ENCODE measurements around the gene SPOCK1. TPM values are rescaled to one million over a fixed set of nuclear protein-coding genes. Genes with fewer than 3 reads are reported as not detected.

Gene SPOCK1
- total and polyA plus RNA-seq, 2 experiments from 2014 or later: 8.2 to 10.5 TPM

GRCh38 chr5:137372016-137372772 is 126.9 kb downstream of the SPOCK1 start:
- no peaks in the 10 kb centered on the region for H3K36me3 ChIP-seq (ENCODE audit: insufficient read depth)
- Mint-ChIP-seq H3K27ac (no peak overlapping the region), H3K4me3 (no peak overlapping the region), H3K27me3 (ENCODE audit: insufficient read depth, low read depth, poor library complexity) (peaks cover 4% of the 10 kb centered on the region), H3K36me3 (ENCODE audit: low read depth) (no peaks in the 10 kb centered on the region), H3K4me1 (peaks cover 9% of the 10 kb centered on the region; the same call in 2 of the 3 replicates), H3K9me3 (no peaks in the 10 kb centered on the region)
- DNase-seq (ENCODE audit: low spot score) (no peak), ATAC-seq (no peak)
- H3K79me2 ChIP-seq (replicated peaks; ENCODE audit: insufficient read depth): no peaks in the 10 kb centered on the region
- no peaks in the 10 kb centered on the region for H3K27me3 ChIP-seq (ENCODE audit: insufficient read depth)
- H3K9me2 ChIP-seq (ENCODE audit: insufficient read depth): 0 out of 2 replicates have a peak, but pooled peaks cover 3% of the 10 kb centered on the region
- no peaks in the 10 kb centered on the region for H3F3A ChIP-seq (replicated peaks; ENCODE audit: low read depth)
- H3K4me3 ChIP-seq: no peak overlapping the region
- no peak overlapping the region for H3K27ac ChIP-seq (ENCODE audit: low read depth)
- no peak overlapping the region for H2AFZ ChIP-seq
- H3K4me2 ChIP-seq: no peak overlapping the region
- TF ChIP-seq ETS1 (IDR thresholded peaks at IDR 0.05) (no peak), EZH2phosphoT487 (IDR thresholded peaks at IDR 0.05; ENCODE audit: unreplicated experiment) (no peak), CTCF (conservative IDR thresholded peaks at IDR 0.05; ENCODE audit: low read depth in 2 of 2) (no peak), STAT1 (IDR thresholded peaks at IDR 0.05; ENCODE audit: unreplicated experiment) (no peak), ZNF114 (CRISPR knock-in tag; IDR thresholded peaks at IDR 0.05) (no peak), EZH2 (IDR thresholded peaks at IDR 0.05; ENCODE audit: low read depth, unreplicated experiment) (no peak), JUNB (IDR thresholded peaks at IDR 0.05; ENCODE audit: unreplicated experiment) (no peak), ZNF331 (CRISPR knock-in tag; IDR thresholded peaks at IDR 0.05; ENCODE audit: low read depth) (no peak)
- H4K20me1 ChIP-seq (replicated peaks; ENCODE audit: insufficient read depth): no peaks in the 10 kb centered on the region
- no peaks in the 10 kb centered on the region for H3K4me1 ChIP-seq (ENCODE audit: insufficient read depth)

- no peak overlapping the region for H3K4me3 Mint-ChIP-seq
- H3K9me3 Mint-ChIP-seq: no peaks in the 10 kb centered on the region
- no peaks in the 10 kb centered on the region for H3F3A ChIP-seq (replicated peaks; ENCODE audit: low read depth)
- no peaks in the 10 kb centered on the region for H3K79me2 ChIP-seq (replicated peaks; ENCODE audit: insufficient read depth)
- H3K27ac ChIP-seq (ENCODE audit: low read depth): no peak overlapping the region
- no peak overlapping the region for H3K4me2 ChIP-seq
- 0 out of 2 replicates have a peak, but pooled peaks cover 3% of the 10 kb centered on the region for H3K9me2 ChIP-seq (ENCODE audit: insufficient read depth)
- H3K36me3 ChIP-seq (ENCODE audit: insufficient read depth): no peaks in the 10 kb centered on the region
- DNase-seq (ENCODE audit: low spot score) (no peak), ATAC-seq (no peak)
- H3K4me1 Mint-ChIP-seq: peaks cover 3% of the 10 kb centered on the region; the same call in 1 of the 3 replicates
- H3K4me1 ChIP-seq (ENCODE audit: insufficient read depth): no peaks in the 10 kb centered on the region
- no peak overlapping the region for H2AFZ ChIP-seq
- no peak overlapping the region for H3K4me3 ChIP-seq
- H3K27me3 ChIP-seq (ENCODE audit: insufficient read depth): no peaks in the 10 kb centered on the region
- H3K27me3 Mint-ChIP-seq (ENCODE audit: insufficient read depth, low read depth, poor library complexity): peaks cover 2% of the 10 kb centered on the region
- no peaks in the 10 kb centered on the region for H4K20me1 ChIP-seq (replicated peaks; ENCODE audit: insufficient read depth)
- H3K36me3 Mint-ChIP-seq (ENCODE audit: low read depth): no peaks in the 10 kb centered on the region
- no peak overlapping the region for H3K27ac Mint-ChIP-seq
- TF ChIP-seq CREB1 (CRISPR knock-in tag; IDR thresholded peaks at IDR 0.05; ENCODE audit: low read depth) (no peak), POLR2AphosphoS5 (IDR thresholded peaks at IDR 0.05; ENCODE audit: low read depth) (no peak), CTCF (conservative IDR thresholded peaks at IDR 0.05; ENCODE audit: low read depth in 2 of 2) (no peak), STAT1 (IDR thresholded peaks at IDR 0.05; ENCODE audit: unreplicated experiment) (no peak), EZH2 (IDR thresholded peaks at IDR 0.05; ENCODE audit: low read depth, unreplicated experiment) (no peak), ZNF114 (CRISPR knock-in tag; IDR thresholded peaks at IDR 0.05) (no peak), JUNB (IDR thresholded peaks at IDR 0.05; ENCODE audit: unreplicated experiment) (no peak), ETS1 (IDR thresholded peaks at IDR 0.05) (no peak), EZH2phosphoT487 (IDR thresholded peaks at IDR 0.05; ENCODE audit: unreplicated experiment) (no peak), ZNF331 (CRISPR knock-in tag; IDR thresholded peaks at IDR 0.05; ENCODE audit: low read depth) (no peak)
These were observed 128.7 kb downstream of the SPOCK1 start for GRCh38 chr5:137370096-137371071.

Data from GM23338 (cell line).